Germinal center (tissue), 1 donor: ENCODE measurements around the gene DHX35.
A peak's percentile ranks its signal among the peaks of the same experiment; 100 is the strongest.

Experiments
- DNase-seq: peaks from one replicate; pipeline ENCODE4 v3.0.0; 2012; ENCODE audit warnings: mixed read lengths, low spot score

DHX35 gene

GRCh38 chr20:38962044-38962927, at the start of gene DHX35:
Gene DHX35, plus strand, starts transcription at chr20:38962344. Its CDS starts 24 bp downstream, at chr20:38962368.
- peak; percentile 99 for DNase-seq

DNA sequence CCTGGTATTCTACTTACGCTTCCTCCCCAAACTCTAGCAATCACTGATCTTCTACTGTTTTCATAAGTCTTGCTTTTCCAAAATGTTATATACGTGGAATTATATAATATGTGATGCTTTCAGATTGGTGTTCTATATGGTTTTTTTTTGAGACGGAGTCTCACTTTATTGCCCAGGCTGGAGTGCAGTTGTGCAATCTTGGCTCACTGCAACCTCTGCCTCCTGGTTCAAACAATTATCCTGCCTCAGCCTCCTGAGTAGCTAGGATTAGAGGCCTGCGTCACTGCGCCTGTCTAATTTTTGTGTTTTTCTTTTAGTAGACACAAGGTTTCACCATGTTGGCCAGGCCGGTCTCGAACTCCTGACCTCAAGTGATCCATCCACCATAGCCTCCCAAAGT, 46.8 kb upstream of the DHX35 start:
- DNase-seq: no peak

DNA sequence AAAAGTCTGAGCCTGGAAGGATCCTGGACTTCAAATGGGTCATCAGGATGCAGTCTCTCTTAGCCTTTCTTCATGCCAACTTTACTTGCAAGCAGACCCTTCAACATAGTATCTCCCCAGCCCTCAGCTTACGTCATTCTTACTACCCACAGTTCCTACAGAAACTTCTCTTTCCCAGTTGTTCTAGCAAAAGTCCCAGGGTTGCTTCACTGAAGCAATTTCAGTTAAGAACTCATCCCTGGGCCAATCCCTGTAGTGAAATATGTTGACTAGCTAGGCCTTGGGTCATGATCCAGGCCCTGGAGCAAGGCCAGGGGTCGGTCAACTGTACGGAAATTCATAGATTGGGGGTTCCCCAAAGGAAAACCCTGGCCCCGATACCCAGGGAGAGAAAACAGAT, 44.5 kb upstream of the DHX35 start:
- DNase-seq: no peak

DNA sequence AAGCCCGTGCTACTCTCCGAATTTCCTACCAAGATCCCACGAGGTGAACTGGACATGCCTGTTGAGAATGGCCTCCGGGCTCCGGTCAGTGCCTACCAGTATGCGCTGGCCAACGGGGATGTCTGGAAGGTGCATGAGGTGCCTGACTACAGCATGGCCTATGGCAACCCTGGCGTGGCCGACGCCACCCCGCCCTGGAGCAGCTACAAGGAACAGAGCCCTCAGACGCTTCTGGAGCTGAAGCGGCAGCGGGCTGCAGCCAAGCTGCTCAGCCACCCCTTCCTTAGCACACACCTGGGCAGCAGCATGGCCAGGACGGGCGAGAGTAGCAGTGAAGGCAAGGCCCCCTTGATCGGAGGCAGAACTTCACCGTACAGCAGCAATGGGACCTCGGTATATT, 44.0 kb upstream of the DHX35 start:
- no peak for DNase-seq

DNA sequence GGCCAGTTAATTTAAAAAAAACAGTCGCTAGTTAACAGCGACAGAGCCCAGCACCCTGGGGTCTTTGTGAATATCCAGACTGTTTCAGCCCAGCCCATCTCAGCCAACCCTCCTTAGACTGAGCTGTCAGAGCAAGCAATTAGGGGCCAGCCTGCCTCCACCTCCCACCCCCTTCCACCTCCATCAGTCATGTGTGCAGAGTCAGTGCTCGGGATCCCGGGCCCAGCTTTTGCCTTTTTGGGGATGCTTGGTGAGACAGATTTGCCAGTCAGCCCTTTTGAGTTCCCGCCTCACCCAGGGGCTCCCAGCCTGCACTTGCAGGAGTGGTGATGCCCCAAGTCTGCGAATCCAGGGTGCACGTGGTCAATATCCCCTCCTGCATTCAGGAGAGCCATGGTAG, 42.5 kb upstream of the DHX35 start:
- no peak for DNase-seq

DNA sequence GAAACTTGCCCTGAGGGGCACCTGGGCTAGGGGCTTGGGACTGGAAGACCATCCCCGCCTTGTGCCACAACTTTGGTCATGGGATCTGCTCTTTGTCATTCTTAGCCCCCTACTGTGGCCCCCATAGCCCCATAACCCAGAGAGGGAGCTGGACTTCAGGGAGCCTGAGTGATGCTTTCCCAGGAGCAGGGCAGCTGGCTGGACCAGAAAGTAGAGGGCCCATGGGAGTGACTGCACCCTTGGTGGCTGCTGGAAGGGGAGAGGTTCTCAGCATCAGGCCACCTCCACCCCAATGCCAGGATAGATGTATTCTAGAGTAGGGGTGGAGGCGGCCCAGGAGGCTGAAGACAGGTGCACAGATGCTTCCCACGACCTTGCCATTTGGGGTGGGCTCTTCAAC, 41.7 kb upstream of the DHX35 start:
- no peak for DNase-seq

DNA sequence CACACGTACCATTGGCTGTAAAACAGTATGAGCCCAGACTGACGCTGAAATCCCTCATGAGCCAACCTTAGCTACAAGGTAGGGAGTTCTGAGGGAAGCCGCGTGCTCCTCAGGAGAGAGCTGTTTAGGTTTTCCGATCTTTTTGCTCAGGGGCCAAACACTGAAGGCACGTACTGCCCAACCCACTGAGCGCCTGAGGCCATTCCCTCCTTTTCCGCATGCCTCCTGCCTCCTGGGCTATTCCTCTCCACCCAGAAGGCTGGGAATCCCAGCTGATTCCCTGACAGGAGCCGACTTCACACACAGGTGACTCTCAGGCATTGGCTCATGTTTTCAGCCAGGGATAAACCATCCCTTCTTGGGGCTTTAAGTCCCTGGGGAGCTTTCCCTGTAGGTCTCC, 41.3 kb upstream of the DHX35 start:
- DNase-seq: no peak

DNA sequence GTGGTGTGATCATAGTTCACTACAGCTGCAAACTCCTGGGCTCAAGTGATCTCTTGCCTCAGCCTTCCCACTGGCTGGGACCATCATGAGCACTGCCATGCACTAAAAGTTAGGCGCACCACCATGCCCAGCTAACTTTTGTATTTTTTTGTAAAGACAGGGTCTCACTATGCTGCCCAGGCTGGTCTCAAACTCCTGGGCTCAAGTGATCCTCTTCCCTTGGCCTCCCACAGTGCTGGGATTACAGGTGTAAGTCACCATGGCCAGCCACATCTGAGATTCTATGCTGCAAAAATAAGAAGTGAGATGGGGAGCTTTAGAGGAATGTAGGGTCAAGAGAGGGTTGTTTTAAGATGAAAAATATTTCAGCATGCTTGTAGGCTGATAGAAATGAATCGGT, 37.4 kb upstream of the DHX35 start:
- DNase-seq: no peak

GRCh38 chr20:38926142-38926933, 35.8 kb upstream of the DHX35 start, which contains the start of gene FAM83D:
Gene FAM83D, plus strand, starts transcription at chr20:38926417. Its CDS starts 26 bp downstream, at chr20:38926443.
- peak; percentile 100 for DNase-seq

GRCh38 chr20:38926934-38927616, 35.1 kb upstream of the DHX35 start:
- peak; percentile 17 for DNase-seq

DNA sequence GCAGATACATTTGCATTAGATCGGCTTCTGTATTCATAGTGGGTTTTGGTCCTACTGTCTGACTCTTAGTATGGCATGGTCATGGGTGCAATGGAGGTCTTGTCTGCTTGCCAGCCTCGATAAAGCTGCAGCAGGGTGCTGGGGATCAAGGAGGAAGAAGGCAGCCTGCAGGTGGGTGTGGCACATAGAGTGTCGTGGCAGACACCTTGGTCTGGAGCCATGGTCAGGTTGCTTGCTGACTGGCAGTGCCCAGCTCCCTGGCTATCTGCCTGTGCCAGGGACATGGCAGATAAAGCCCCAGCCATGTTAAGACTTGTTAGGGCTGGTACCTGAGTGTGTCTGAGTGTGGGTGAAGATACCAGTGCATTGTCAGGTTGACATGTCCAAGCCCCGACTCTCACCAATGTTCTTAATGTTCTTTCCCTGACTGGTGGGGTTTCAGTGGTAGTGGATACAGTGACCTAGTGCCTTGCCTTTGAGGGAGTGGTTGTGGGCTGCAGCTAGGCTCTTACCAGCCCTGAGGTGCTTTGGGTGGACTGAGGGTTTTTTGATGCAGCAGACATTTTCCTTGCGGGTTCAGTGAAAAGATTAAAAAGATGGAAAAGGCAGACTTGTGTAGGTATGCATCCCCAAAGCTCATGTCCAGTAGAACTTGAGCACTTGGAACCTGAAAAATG, 34.1 kb upstream of the DHX35 start:
- DNase-seq: peak; percentile 16

- no peak for DNase-seq
Observed at GRCh38 chr20:38930242-38930569, 31.9 kb upstream of the DHX35 start.

DNA sequence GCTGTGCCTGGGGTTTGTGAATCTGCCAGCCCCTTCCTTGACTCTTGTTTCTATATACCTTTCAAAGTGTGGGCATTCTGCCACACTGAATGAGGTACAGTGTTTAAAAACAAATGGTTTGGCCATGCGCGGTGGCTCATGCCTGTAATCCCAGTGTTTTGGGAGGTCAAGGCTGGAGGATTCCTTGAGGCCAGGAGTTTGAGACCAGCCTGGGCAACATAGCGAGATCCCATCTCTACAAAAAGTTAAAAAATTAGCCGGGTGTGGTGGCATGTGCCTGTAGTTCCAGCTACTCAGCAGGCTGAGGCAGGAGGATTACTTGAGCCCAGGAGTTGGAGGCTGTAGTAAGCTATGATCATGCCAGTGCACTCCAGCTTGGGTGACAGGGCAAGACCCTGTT, 30.2 kb upstream of the DHX35 start:
- DNase-seq: no peak

- no peak for DNase-seq
Observed at GRCh38 chr20:38932457-38933120, 29.6 kb upstream of the DHX35 start.

- no peak for DNase-seq
Observed at GRCh38 chr20:38934530-38934929, 27.6 kb upstream of the DHX35 start.

GRCh38 chr20:38935285-38935684, 26.9 kb upstream of the DHX35 start:
- DNase-seq: no peak

DNA sequence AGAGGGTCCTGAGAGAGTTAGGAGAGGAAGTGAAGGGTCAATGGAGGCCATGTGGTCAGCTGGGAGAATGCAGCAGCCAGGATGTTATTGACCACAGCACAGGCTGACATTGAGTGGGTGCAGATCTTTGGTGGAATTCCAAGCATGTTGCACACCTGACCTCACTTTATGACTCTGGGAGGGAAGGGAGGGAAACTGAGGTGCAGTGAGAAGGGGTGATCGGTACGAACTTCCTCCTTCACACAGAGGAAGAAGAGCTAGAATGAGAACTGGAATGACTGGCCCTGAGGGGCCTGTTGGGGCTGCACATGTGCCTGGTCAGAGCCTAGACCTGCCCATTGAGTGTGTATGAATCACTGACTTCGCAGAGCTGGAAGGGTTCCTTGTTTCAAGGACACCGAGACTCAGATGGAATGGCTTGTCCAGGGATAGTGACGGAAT, 26.2 kb upstream of the DHX35 start:
- DNase-seq: no peak

- no peak for DNase-seq
Observed at GRCh38 chr20:38937000-38937399, 25.1 kb upstream of the DHX35 start.

GRCh38 chr20:38937978-38938473, 24.1 kb upstream of the DHX35 start:
- DNase-seq: no peak

- DNase-seq: no peak
Observed at GRCh38 chr20:38939686-38940085, 22.5 kb upstream of the DHX35 start.

- no peak for DNase-seq
Observed at GRCh38 chr20:38940644-38941043, 21.5 kb upstream of the DHX35 start.
